Esophagus muscularis mucosa (tissue), 4 donors: Measurements from ENCODE around the gene PSD4. TPM values are rescaled to one million over a fixed set of nuclear protein-coding genes. Genes with fewer than 3 reads are reported as not detected.

Experiments
- DNase-seq: peaks from one replicate; pipeline ENCODE4 v3.0.0-alpha.2; 2017; ENCODE audit errors: extremely low spot score
- H3K27ac ChIP-seq, 4 donors: fragments of 200-600 bp; sonication (generic); replicated peaks in 1 of 4; 1 replicate in 3 of 4; 2 replicates in 1 of 4; pipeline ENCODE4 v1.5.1; 2016 to 2019; ENCODE audit warnings: mild to moderate bottlenecking in 1 of 4
- H3K27me3 ChIP-seq, 4 donors: fragments of 200-600 bp; sonication (generic); one replicate each; pipeline versions ENCODE4 v1.5.1 to v1.6.0; 2016 to 2019
- H3K36me3 ChIP-seq, 4 donors: fragments of 200-600 bp; sonication (generic); one replicate each; pipeline ENCODE4 v1.5.1; 2016 to 2019
- H3K4me1 ChIP-seq, 4 donors: fragments of 200-600 bp; sonication (generic); one replicate each; pipeline ENCODE4 v1.5.1; 2016 to 2019
- H3K4me3 ChIP-seq, 4 donors: fragments of 200-600 bp; sonication (generic); 1 replicate in 2 of 4; 2 replicates in 2 of 4; pipeline ENCODE4 v1.5.1; 2016 to 2019; ENCODE audit warnings: mild to moderate bottlenecking in 4 of 4, moderate library complexity in 1 of 4
- H3K9me3 ChIP-seq, 4 donors: fragments of 200-600 bp; sonication (generic); 1 replicate in 3 of 4; 2 replicates in 1 of 4; pipeline ENCODE4 v1.5.1; 2016 to 2019
- EP300 ChIP-seq: sonication (generic); formaldehyde crosslinking; IDR thresholded peaks from one replicate; pipeline ENCODE4 v1.6.1; 2017; ENCODE audit warnings: antibody characterized with exemption
- POLR2A ChIP-seq: fragments of 450-650 bp; IDR thresholded peaks from one replicate; pipeline ENCODE4 v1.6.1; 2017; ENCODE audit warnings: antibody characterized with exemption, moderate library complexity, mild to moderate bottlenecking, low read depth
- POLR2AphosphoS5 ChIP-seq, 2 donors: sonication (generic); formaldehyde crosslinking; IDR thresholded peaks; one replicate each; pipeline ENCODE4 v1.6.1; 2017; ENCODE audit warnings: antibody characterized with exemption in 2 of 2
- WGBS: methylation state at CpG from one replicate; pipeline ENCODE4 v1.1.5; 2018; 5-methylcytosine and 5-hydroxymethylcytosine counted together
- intact Hi-C: fragments of 100-400 bp; cut with DNase I; formaldehyde crosslinking; loops from one replicate; pipeline ENCODE4 v1.15.1; 2023
- total RNA-seq, 4 donors: library from RNA; depleted of rRNA; stranded (reverse); fragments of >200 nt; gene quantifications; one replicate each; pipeline versions ENCODE4 v1.1.0 to v1.2.1, GENCODE V29; 2016
- TF ChIP-seq, protein P1 (sequence below), 3 experiments: fragments of 200-600 bp in 2 of 3; fragments of 450-650 bp in 1 of 3; sonication (generic) in 2 of 3; IDR thresholded peaks; one replicate each; pipeline ENCODE4 v1.5.1; 2017 to 2019; ENCODE audit warnings: antibody characterized with exemption in 3 of 3, mild to moderate bottlenecking in 2 of 3, moderate library complexity in 1 of 3

Gene PSD4
- total RNA-seq, result 1 to 10 TPM; 3.1 to 4.6 (median 3.6) TPM

DNA sequence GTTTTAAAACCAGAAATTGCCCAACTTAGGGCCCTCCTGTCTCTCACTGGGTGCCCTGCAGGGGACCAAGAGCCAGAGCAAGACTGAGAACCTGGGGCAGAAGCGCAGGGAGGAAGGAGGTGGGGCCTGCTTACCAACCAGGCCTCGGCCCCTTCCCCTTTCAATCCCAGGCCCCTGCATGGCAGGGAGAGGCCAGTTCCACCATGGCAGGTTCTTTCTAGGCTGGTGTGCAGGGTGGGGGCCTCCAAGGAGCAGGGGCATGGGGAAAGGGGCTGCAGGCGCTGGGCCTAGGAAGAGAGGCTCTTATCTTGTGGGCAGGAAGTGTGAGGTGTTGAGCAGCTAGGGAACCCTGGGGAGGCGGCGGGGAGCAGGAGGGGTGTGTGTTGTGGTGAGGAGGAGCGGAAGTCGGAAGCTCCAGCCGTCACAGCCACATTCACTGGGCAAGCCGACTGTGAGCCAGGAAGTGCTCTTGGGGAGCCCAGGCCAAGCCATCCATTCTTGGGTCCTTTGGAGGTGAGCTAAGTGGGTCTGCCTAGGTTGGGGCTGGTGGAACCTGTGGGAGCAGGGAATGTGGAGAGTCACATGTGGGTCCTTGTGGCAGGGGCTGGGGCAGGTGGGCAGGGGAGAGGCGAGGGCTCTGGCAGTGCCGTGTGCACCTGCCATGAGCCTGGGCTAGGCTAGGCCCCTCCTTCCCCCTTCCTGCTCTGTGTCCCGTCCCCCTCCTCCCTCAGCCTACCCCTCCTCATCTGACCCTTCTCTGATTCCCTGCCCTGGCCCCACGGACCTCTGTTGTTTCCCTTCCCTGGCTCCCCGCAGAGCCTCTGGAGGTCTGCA lies at the start of gene PSD4:
Gene PSD4, plus strand, starts transcription at position 430 of the 834 bp plus-strand sequence. CDS start 8,486 bp downstream, outside the sequence.
- Histone ChIP-seq H3K4me1 (no peaks in the 10 kb centered on the region), H3K36me3 (no peaks in the 10 kb centered on the region), H3K27me3 (no peaks in the 10 kb centered on the region), H3K9me3 (no peaks in the 10 kb centered on the region), H3K4me3 (peak within 1 kb of the TSS; percentile 22 to 48 (median 31)), H3K27ac (peak within 1 kb of the TSS in 2 of 4 donors; percentile 23 to 44)
- intact Hi-C loops, result no loop called here
- TF ChIP-seq EP300 (no peak), POLR2A (no peak), POLR2AphosphoS5 (IDR thresholded peaks at IDR 0.05) (peak in 1 of 2 donors; percentile 9)
- TF ChIP-seq, protein P1, sequence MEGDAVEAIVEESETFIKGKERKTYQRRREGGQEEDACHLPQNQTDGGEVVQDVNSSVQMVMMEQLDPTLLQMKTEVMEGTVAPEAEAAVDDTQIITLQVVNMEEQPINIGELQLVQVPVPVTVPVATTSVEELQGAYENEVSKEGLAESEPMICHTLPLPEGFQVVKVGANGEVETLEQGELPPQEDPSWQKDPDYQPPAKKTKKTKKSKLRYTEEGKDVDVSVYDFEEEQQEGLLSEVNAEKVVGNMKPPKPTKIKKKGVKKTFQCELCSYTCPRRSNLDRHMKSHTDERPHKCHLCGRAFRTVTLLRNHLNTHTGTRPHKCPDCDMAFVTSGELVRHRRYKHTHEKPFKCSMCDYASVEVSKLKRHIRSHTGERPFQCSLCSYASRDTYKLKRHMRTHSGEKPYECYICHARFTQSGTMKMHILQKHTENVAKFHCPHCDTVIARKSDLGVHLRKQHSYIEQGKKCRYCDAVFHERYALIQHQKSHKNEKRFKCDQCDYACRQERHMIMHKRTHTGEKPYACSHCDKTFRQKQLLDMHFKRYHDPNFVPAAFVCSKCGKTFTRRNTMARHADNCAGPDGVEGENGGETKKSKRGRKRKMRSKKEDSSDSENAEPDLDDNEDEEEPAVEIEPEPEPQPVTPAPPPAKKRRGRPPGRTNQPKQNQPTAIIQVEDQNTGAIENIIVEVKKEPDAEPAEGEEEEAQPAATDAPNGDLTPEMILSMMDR (IDR thresholded peaks at IDR 0.05), result no peak
- no peak for DNase-seq
- 73% methylated on average over 14 of the region's 14 CpGs for WGBS

DNA sequence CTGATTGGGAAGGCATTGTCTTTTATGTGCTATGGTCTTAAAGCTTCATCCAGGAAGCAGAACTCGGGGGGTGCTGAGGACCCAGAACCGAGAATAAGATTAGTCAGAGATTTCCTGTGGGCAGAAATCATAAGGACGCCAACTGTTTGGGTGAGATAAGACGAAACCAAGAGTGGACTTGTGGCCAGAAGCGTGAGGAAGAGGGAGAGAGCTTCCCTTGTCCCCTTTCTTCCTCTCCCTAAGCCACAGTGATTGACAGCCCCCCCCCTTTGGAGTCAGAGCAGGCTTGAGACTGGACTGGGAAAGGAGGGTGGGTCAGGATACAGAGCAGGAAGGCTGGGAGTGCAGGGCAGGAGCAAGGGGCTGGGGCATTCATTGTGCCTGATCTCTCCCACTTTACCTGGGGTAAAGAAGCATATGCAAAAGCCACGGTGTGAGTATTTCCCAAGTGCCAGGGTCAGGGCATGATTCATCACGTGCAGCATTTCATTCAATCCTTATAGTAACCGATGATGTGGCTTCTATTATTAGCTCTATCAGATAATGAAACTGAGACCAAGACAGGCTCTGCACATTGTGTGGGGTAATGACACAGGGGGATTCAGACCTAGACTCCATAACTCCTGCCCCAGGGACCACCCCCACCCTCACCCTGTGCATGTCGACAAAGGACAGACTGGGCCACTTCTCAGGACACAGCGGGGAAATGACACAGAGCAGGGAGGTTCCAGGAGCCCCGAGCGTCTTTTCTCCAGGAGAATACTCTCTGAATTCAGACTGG lies 49.4 kb upstream of the PSD4 start:
- Histone ChIP-seq H3K27me3 (peaks cover 0 to 14% (median 0%) of the 10 kb centered on the region in 4 donors), H3K4me3 (no peak overlapping the region), H3K9me3 (no peaks in the 10 kb centered on the region), H3K36me3 (no peaks in the 10 kb centered on the region), H3K4me1 (peaks cover 0 to 2% (median 0%) of the 10 kb centered on the region in 4 donors), H3K27ac (no peak overlapping the region)
- peak; percentile 80 for DNase-seq
- 71% methylated on average over 11 of the region's 12 CpGs for WGBS
- TF ChIP-seq POLR2A, result no peak
- TF ChIP-seq EP300, result no peak
- no peak for TF ChIP-seq POLR2AphosphoS5 (IDR thresholded peaks at IDR 0.05)
- TF ChIP-seq, protein P1 (IDR thresholded peaks at IDR 0.05), result no peak
- intact Hi-C loops, result no loop called here

DNA sequence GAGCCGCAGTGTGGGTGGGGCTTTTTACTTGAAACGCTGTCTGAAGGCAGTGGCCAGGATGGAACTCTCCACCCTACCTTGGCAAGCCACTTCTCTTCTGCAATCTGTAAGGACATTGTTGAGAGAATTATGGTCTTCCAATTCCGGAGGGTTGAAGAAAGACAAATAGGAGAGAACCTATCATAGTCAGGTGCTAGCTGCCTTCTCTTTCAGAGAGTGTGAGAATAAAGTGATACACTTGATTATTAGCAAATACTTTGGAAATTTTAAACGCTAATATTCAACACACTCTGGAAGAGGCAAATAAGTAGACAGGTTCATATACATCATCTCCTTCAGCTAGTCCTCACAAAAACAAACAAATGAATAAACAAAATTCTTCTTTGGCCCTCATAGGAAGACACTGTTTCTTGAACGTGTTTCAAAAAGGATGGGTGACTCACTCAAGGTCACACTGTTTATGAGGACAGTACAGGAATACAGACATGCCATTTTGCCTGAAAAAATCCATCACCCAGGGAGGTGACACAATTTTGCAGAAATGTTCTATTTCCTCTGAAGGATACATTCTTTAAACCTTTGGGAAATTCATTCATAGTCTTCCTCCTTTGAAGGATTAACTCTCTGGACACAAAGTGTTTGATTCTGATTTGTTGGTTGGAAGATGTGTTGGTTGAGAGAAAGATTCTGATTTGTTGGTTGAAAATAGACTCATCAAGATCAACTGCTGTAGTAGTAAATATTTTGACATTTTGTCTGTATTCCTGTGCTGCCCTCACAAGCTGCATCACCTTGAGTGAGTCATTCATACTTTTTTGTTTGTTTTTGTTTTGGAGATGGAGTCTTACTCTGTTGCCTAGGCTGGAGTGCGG lies 48.6 kb upstream of the PSD4 start:
- no peaks in the 10 kb centered on the region for H3K36me3 ChIP-seq
- WGBS, result 72% methylated on average over 6 of the region's 6 CpGs
- H3K27me3 ChIP-seq, result peaks cover 0 to 14% (median 0%) of the 10 kb centered on the region in 4 donors
- no peaks in the 10 kb centered on the region for H3K9me3 ChIP-seq
- H3K4me1 ChIP-seq, result peaks cover 0 to 2% (median 0%) of the 10 kb centered on the region in 4 donors
- H3K4me3 ChIP-seq, result no peak overlapping the region
- intact Hi-C loops, result no loop called here
- H3K27ac ChIP-seq, result no peak overlapping the region
- TF ChIP-seq POLR2AphosphoS5 (IDR thresholded peaks at IDR 0.05) (no peak), EP300 (no peak), POLR2A (no peak)
- TF ChIP-seq, protein P1 (IDR thresholded peaks at IDR 0.05), result no peak
- DNase-seq, result no peak

DNA sequence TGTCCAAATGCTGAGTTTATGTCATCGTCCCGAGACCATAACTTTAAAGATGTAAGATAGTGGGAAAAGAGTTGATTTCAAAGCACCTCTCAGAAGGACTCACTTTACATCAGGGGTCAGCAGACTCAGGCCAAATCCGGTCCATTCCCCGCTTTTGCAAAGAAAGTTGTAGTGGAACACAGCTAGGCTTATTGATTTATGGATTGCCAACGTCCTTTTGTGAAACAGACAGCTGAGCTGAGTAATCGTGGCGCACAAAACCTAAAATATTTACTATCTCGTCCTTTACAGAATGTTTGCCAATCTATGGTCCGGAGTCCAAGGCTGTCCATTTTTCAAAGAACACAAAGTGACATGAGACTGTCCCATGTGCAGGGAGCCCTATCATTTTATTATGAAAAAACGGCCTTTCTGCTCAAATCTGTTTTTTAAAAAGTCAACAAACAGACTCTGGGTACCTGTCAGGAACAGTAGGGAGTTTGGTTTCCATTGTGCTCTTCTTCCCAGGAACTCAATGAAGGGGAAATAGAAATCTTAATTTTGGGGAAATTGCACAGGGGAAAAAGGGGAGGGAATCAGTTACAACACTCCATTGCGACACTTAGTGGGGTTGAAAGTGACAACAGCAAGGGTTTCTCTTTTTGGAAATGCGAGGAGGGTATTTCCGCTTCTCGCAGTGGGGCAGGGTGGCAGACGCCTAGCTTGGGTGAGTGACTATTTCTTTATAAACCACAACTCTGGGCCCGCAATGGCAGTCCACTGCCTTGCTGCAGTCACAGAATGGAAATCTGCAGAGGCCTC lies 46.7 kb upstream of the PSD4 start, which contains the start of gene IL1RN:
Gene IL1RN, plus strand, starts transcription at position 754 of the 801 bp plus-strand sequence. Its CDS starts 27 bp downstream, at position 781.
- peaks cover 0 to 2% (median 0%) of the 10 kb centered on the region in 4 donors for H3K4me1 ChIP-seq
- H3K27ac ChIP-seq, result no peak within 1 kb of the TSS
- no peaks in the 10 kb centered on the region for H3K9me3 ChIP-seq
- H3K4me3 ChIP-seq, result no peak within 1 kb of the TSS
- H3K36me3 ChIP-seq, result no peaks in the 10 kb centered on the region
- 78% methylated on average over 16 of the region's 16 CpGs for WGBS
- TF ChIP-seq EP300 (no peak), POLR2A (no peak), POLR2AphosphoS5 (IDR thresholded peaks at IDR 0.05) (no peak)
- TF ChIP-seq, protein P1 (IDR thresholded peaks at IDR 0.05), result no peak
- peak; percentile 82 for DNase-seq
- peaks cover 0 to 14% (median 0%) of the 10 kb centered on the region in 4 donors for H3K27me3 ChIP-seq
- intact Hi-C loops, result no loop called here
